PC-3 (cell line): ENCODE results near the gene FGF13. TPM values are rescaled to one million over a fixed set of nuclear protein-coding genes. Genes with fewer than 3 reads are reported as not detected.
A peak's percentile ranks its signal among the peaks of the same experiment; 100 is the strongest.

Experiments
- ATAC-seq: fragments of 200-7000 bp; cut with Tn5 transposase; 2 replicates; pipeline ENCODE4 v1.9.1; 2020; ENCODE audit warnings: mild to moderate bottlenecking, moderate library complexity
- BruUV-seq: library from RNA; stranded (reverse); fragments of 400-500 nt; replicated peaks from 2 replicates; lab custom pipeline; 2021; lab: Mats Ljungman, UMichigan
- CTCF ChIA-PET: fragments of 300-600 bp; sonication (Branson Sonifier 250); formaldehyde crosslinking; loops from one replicate; lab custom pipeline; 2022; ENCODE audit warnings: antibody characterized with exemption; lab: Charles Lee
- POLR2A ChIA-PET: fragments of 300-600 bp; sonication (Branson Sonifier 250); formaldehyde crosslinking; loops from one replicate; lab custom pipeline; 2022; ENCODE audit warnings: antibody characterized with exemption; ENCODE audit not compliant: unreplicated experiment; lab: Charles Lee
- DNase-seq: peaks from one replicate; pipeline ENCODE4 v3.0.0-alpha.2; 2015
- H2AFZ ChIP-seq: fragments of 300-600 bp; sonication (generic); 2 replicates; pipeline ENCODE4 v1.6.0; 2016; ENCODE audit warnings: antibody characterized with exemption, low read length
- H3F3A ChIP-seq: fragments of 300-600 bp; sonication (generic); one replicate; pipeline ENCODE4 v1.6.0; 2017; ENCODE audit warnings: antibody characterized with exemption, low read length, control low read depth, mild to moderate bottlenecking; ENCODE audit not compliant: unreplicated experiment
- H3K27ac ChIP-seq: fragments of 300-600 bp; sonication (generic); 2 replicates; pipeline ENCODE4 v1.5.1; 2016; ENCODE audit warnings: mild to moderate bottlenecking, low read length
- H3K27me3 ChIP-seq: fragments of 300-600 bp; sonication (generic); 2 replicates; pipeline ENCODE4 v1.6.1; 2016; ENCODE audit warnings: low read length, mixed read lengths
- H3K36me3 ChIP-seq: fragments of 300-600 bp; sonication (generic); 2 replicates; pipeline ENCODE4 v1.6.1; 2016; ENCODE audit warnings: low read depth, mixed run types, low read length, mixed read lengths
- H3K4me1 ChIP-seq: fragments of 300-600 bp; sonication (generic); 2 replicates; pipeline ENCODE4 v1.5.1; 2016; ENCODE audit warnings: low read length; ENCODE audit not compliant: insufficient read depth
- H3K4me2 ChIP-seq: fragments of 300-600 bp; sonication (generic); 2 replicates; pipeline ENCODE4 v1.6.0; 2016; ENCODE audit warnings: low read length
- H3K4me3 ChIP-seq: fragments of 300-600 bp; sonication (generic); 2 replicates; pipeline ENCODE4 v1.5.1; 2016; ENCODE audit warnings: mild to moderate bottlenecking, low read length, mixed read lengths
- H3K79me2 ChIP-seq: fragments of 300-600 bp; sonication (generic); 2 replicates; pipeline ENCODE4 v1.6.1; 2017; ENCODE audit warnings: low read length, mixed read lengths
- H3K9ac ChIP-seq: fragments of 300-600 bp; sonication (generic); 2 replicates; pipeline ENCODE4 v1.6.0; 2016; ENCODE audit warnings: mild to moderate bottlenecking, low read length
- H3K9me2 ChIP-seq: fragments of 300-600 bp; sonication (generic); replicated peaks from 2 replicates; pipeline ENCODE4 v1.6.1; 2016; ENCODE audit warnings: mixed run types, low read length, mixed read lengths
- H3K9me3 ChIP-seq: fragments of 300-600 bp; sonication (generic); 2 replicates; pipeline ENCODE4 v1.6.1; 2016; ENCODE audit warnings: low read length, mixed read lengths
- H4K20me1 ChIP-seq: fragments of 300-600 bp; sonication (generic); 2 replicates; pipeline ENCODE4 v1.6.1; 2016; ENCODE audit warnings: low read length, mixed read lengths
- CTCF ChIP-seq: fragments of 300-600 bp; sonication (generic); conservative IDR thresholded peaks from 2 replicates; pipeline ENCODE4 v1.5.1; 2017; ENCODE audit warnings: antibody characterized with exemption, low read depth, mild to moderate bottlenecking, low read length
- EZH2 ChIP-seq: fragments of 300-600 bp; sonication (generic); IDR thresholded peaks from one replicate; pipeline ENCODE4 v1.6.1; 2017; ENCODE audit warnings: antibody characterized with exemption, mild to moderate bottlenecking, low read length; ENCODE audit not compliant: unreplicated experiment
- EZH2phosphoT487 ChIP-seq: fragments of 300-600 bp; sonication (generic); IDR thresholded peaks from 2 replicates; pipeline ENCODE4 v1.6.1; 2018; ENCODE audit warnings: mild to moderate bottlenecking, antibody characterized with exemption, low read length, borderline replicate concordance
- intact Hi-C: fragments of 100-400 bp; cut with micrococcal nuclease; formaldehyde crosslinking; loops from 2 replicates; pipeline ENCODE4 v1.9.0; 2023
- total RNA-seq: library from RNA; depleted of rRNA; stranded (reverse); fragments of >200 nt; gene quantifications from 2 replicates; pipeline ENCODE4 v1.2.3, GENCODE V29; 2014

FGF13 gene
- total RNA-seq, 1 experiment from 2014 or later = 0.47 TPM

DNA sequence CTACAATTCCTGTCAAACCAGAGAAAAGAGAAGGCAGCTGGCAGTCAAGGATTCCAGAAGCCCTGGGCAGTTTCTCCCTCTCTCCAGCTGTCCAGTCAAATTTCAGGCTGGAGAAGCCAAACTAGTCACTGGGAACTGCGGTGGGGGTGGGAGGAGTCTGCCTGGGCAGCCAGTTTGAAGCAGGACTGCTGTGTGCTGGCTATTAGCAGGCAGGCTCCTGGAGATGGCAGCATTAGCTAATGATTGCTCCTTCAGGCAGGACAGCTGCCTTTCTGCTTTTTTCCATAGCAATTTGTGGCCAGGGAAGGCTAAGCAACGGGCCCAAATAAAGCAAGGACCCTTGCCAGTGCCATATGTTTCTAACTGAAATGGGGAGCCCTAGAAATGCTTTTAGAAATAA lies 44.7 kb upstream of the FGF13 start:
- intact Hi-C loops = loop anchor here (5.0 kb wide), 2 partner anchors 86 to 801 kb away; no protein-coding TSS in a partner anchor
- ChIA-PET CTCF (interaction anchor here (0.6 kb wide), 2 partner anchors 23 to 798 kb away, joined by 3 read pairs; no protein-coding TSS in a partner anchor), POLR2A (no interaction called here)
- Histone ChIP-seq H3K9me3 (no peaks in the 10 kb centered on the region), H3K36me3 (no peaks in the 10 kb centered on the region), H3K9me2 (no peaks in the 10 kb centered on the region), H2AFZ (no peak overlapping the region), H3K4me2 (no peak overlapping the region), H3K4me1 (no peaks in the 10 kb centered on the region), H3K4me3 (no peak overlapping the region), H3K27me3 (no peaks in the 10 kb centered on the region), H3K79me2 (no peaks in the 10 kb centered on the region), H3K27ac (no peak overlapping the region), H3K9ac (no peak overlapping the region), H4K20me1 (no peaks in the 10 kb centered on the region), H3F3A (no peaks in the 10 kb centered on the region)
- DNase-seq (peak; percentile 73), ATAC-seq (peak; percentile 93)
- TF ChIP-seq EZH2phosphoT487 (no peak), EZH2 (no peak), CTCF (peak; percentile 63)
- no TSS peak for BruUV-seq

GRCh38 chrX:138754861-138755260 lies 43.3 kb upstream of the FGF13 start:
- Histone ChIP-seq H3K36me3 (no peaks in the 10 kb centered on the region), H3K27me3 (no peaks in the 10 kb centered on the region), H3K4me1 (no peaks in the 10 kb centered on the region), H3K4me2 (no peak overlapping the region), H3K9ac (no peak overlapping the region), H3K9me3 (no peaks in the 10 kb centered on the region), H2AFZ (no peak overlapping the region), H3F3A (no peaks in the 10 kb centered on the region), H4K20me1 (no peaks in the 10 kb centered on the region), H3K27ac (no peak overlapping the region), H3K79me2 (no peaks in the 10 kb centered on the region), H3K4me3 (no peak overlapping the region), H3K9me2 (no peaks in the 10 kb centered on the region)
- CTCF ChIA-PET = no interaction called here
- intact Hi-C loops = loop anchor here (5.0 kb wide), 2 partner anchors 87 to 802 kb away; no protein-coding TSS in a partner anchor
- ATAC-seq = no peak
- TF ChIP-seq EZH2 = no peak
- no peak for TF ChIP-seq CTCF
- BruUV-seq = no TSS peak
- peak; percentile 17 for DNase-seq
- POLR2A ChIA-PET = no interaction called here

DNA sequence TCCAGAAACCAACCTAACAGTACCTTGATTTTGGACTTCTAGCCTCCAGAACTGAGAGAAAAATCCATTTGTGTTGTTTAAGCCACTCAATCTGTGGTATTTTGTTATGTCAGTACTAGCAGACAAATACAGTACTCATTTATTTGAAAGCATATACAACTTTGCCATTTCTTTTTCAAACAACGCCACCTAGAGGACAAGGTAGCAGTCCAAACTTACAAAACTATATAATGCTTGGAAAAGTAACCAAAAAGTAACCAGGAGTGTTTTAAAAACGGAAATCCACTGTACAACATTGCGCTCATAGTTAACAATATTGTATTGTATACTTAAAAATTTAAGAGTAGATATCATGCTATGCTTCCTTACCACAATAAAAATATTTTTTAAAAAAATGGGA lies 37.0 kb upstream of the FGF13 start:
- intact Hi-C loops = loop anchor here (5.0 to 10.0 kb wide), 2 partner anchors 451 to 1794 kb away; no protein-coding TSS in a partner anchor
- BruUV-seq = no TSS peak
- H3K27me3 ChIP-seq = no peaks in the 10 kb centered on the region
- H3K9me2 ChIP-seq = no peaks in the 10 kb centered on the region
- H3K4me1 ChIP-seq = no peaks in the 10 kb centered on the region
- TF ChIP-seq CTCF (peak; percentile 67), EZH2phosphoT487 (no peak)
- H4K20me1 ChIP-seq = no peaks in the 10 kb centered on the region
- no peak overlapping the region for H3K4me2 ChIP-seq
- no peak overlapping the region for H3K4me3 ChIP-seq
- CTCF ChIA-PET = no interaction called here
- POLR2A ChIA-PET = no interaction called here
- H3K9ac ChIP-seq = no peak overlapping the region
- H2AFZ ChIP-seq = no peak overlapping the region
- no peaks in the 10 kb centered on the region for H3K79me2 ChIP-seq
- DNase-seq = peak; percentile 50
- no peaks in the 10 kb centered on the region for H3K9me3 ChIP-seq
- ATAC-seq = no peak
- no peaks in the 10 kb centered on the region for H3K36me3 ChIP-seq
- no peak overlapping the region for H3K27ac ChIP-seq
- H3F3A ChIP-seq = no peaks in the 10 kb centered on the region
